Nephron progenitor cell (in vitro differentiated cells): Measurements from ENCODE around the gene ZNF133.
A peak's percentile ranks its signal among the peaks of the same experiment; 100 is the strongest.

Source experiments
- DNase-seq: peaks from one replicate; pipeline ENCODE4 v3.0.0; 2021
- H3K27ac Mint-ChIP-seq: 2 replicates; pipeline ENCODE4 v1.8.0; 2021; ENCODE audit warnings: mild to moderate bottlenecking, moderate library complexity, mixed read lengths
- H3K27me3 Mint-ChIP-seq: 2 replicates; pipeline ENCODE4 v1.8.0; 2021; ENCODE audit warnings: mild to moderate bottlenecking, low read depth, mixed read lengths; ENCODE audit not compliant: poor library complexity
- H3K36me3 Mint-ChIP-seq: 2 replicates; pipeline ENCODE4 v1.8.0; 2021; ENCODE audit warnings: low read depth, mixed read lengths
- H3K4me1 Mint-ChIP-seq: 2 replicates; pipeline ENCODE4 v1.8.0; 2021; ENCODE audit warnings: mixed read lengths
- H3K4me3 Mint-ChIP-seq: 2 replicates; pipeline ENCODE4 v1.8.0; 2021; ENCODE audit warnings: mild to moderate bottlenecking, moderate library complexity, mixed read lengths
- H3K9me3 Mint-ChIP-seq: 2 replicates; pipeline ENCODE4 v1.8.0; 2021; ENCODE audit warnings: mild to moderate bottlenecking, moderate library complexity, mixed read lengths
- TF ChIP-seq, protein P1 (sequence below): fragments of 200-600 bp; sonication (generic); IDR thresholded peaks from 2 replicates; pipeline ENCODE4 v1.5.0; 2021; ENCODE audit warnings: antibody characterized with exemption

Gene ZNF133

DNA sequence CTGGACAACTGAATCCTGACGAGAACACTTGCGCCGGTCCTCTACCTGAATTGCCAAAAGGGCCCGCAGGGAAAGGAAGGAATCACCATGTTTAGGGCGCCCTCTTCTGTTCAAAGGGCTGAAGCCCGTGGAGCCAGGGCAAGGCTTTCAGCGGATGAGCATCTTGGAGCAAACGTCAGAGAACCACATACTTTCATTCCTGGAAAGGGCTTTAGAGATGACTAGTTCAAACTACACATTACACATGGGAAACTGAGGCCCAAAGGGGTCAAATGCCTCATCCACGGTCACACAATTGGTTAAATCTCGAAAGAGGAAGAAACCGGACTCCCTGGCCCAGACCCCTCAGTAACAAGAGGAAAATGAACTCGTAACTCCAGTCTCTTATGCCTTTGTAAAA is 11.5 kb upstream of the ZNF133 start:
- Mint-ChIP-seq H3K27me3 (peaks cover 47% of the 10 kb centered on the region), H3K4me3 (no peak overlapping the region), H3K36me3 (no peaks in the 10 kb centered on the region), H3K9me3 (no peaks in the 10 kb centered on the region), H3K4me1 (no peaks in the 10 kb centered on the region), H3K27ac (no peak overlapping the region)
- TF ChIP-seq, protein P1, sequence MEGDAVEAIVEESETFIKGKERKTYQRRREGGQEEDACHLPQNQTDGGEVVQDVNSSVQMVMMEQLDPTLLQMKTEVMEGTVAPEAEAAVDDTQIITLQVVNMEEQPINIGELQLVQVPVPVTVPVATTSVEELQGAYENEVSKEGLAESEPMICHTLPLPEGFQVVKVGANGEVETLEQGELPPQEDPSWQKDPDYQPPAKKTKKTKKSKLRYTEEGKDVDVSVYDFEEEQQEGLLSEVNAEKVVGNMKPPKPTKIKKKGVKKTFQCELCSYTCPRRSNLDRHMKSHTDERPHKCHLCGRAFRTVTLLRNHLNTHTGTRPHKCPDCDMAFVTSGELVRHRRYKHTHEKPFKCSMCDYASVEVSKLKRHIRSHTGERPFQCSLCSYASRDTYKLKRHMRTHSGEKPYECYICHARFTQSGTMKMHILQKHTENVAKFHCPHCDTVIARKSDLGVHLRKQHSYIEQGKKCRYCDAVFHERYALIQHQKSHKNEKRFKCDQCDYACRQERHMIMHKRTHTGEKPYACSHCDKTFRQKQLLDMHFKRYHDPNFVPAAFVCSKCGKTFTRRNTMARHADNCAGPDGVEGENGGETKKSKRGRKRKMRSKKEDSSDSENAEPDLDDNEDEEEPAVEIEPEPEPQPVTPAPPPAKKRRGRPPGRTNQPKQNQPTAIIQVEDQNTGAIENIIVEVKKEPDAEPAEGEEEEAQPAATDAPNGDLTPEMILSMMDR, result peak; percentile 86
- peak; percentile 77 for DNase-seq

GRCh38 chr20:18279242-18279641 is 9.1 kb upstream of the ZNF133 start:
- no peak for DNase-seq
- peaks cover 7% of the 10 kb centered on the region for H3K9me3 Mint-ChIP-seq
- TF ChIP-seq, protein P1, result no peak
- no peaks in the 10 kb centered on the region for H3K36me3 Mint-ChIP-seq
- no peak overlapping the region for H3K4me3 Mint-ChIP-seq
- H3K27me3 Mint-ChIP-seq, result peaks cover 57% of the 10 kb centered on the region
- no peak overlapping the region for H3K27ac Mint-ChIP-seq
- H3K4me1 Mint-ChIP-seq, result no peaks in the 10 kb centered on the region

GRCh38 chr20:18284805-18285533 is 3.4 kb upstream of the ZNF133 start:
- H3K27ac Mint-ChIP-seq, result no peak overlapping the region
- peaks cover 51% of the 10 kb centered on the region for H3K27me3 Mint-ChIP-seq
- H3K9me3 Mint-ChIP-seq, result peaks cover 39% of the 10 kb centered on the region
- no peak for DNase-seq
- peaks cover 15% of the 10 kb centered on the region for H3K4me1 Mint-ChIP-seq
- H3K4me3 Mint-ChIP-seq, result no peak overlapping the region
- H3K36me3 Mint-ChIP-seq, result peaks cover 14% of the 10 kb centered on the region
- TF ChIP-seq, protein P1, result no peak

GRCh38 chr20:18287546-18287914 is 797 bp upstream of the ZNF133 start:
- Mint-ChIP-seq H3K4me1 (peaks cover 31% of the 10 kb centered on the region), H3K27ac (peak overlapping the region; percentile 98), H3K9me3 (peaks cover 46% of the 10 kb centered on the region), H3K27me3 (peaks cover 28% of the 10 kb centered on the region), H3K4me3 (peak overlapping the region; percentile 94), H3K36me3 (peaks cover 40% of the 10 kb centered on the region)
- peak; percentile 8 for DNase-seq
- TF ChIP-seq, protein P1, result no peak

- TF ChIP-seq, protein P1, result no peak
- Mint-ChIP-seq H3K4me1 (peaks cover 31% of the 10 kb centered on the region), H3K9me3 (peaks cover 53% of the 10 kb centered on the region), H3K27ac (peak overlapping the region; percentile 98), H3K4me3 (peak overlapping the region; percentile 94), H3K36me3 (peaks cover 52% of the 10 kb centered on the region), H3K27me3 (peaks cover 19% of the 10 kb centered on the region)
- DNase-seq, result peak; percentile 18
These were observed 481 bp downstream of the ZNF133 start for GRCh38 chr20:18288749-18289267.

DNA sequence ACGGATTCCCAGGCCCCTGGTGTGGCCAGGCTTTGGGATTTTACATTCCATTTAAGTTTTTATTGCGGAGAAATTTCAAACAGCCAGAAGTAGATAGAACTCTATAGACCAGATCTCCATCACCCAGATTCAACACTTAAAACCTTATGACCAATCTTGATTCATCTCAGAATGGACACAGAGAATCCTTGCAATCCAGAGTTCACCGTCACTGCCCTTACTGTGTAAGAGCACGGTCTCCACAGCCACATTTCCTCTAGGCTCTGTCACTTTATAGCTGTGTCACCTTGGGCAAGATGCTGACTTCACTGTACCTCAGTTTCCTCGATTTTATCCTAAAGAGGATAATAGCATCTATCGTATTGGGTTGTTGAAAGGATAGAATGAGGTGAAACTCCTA is 979 bp downstream of the ZNF133 start:
- Mint-ChIP-seq H3K4me3 (peak overlapping the region; percentile 94), H3K36me3 (peaks cover 57% of the 10 kb centered on the region)

More for the DNA sequence above, 979 bp downstream of the ZNF133 start:
- peaks cover 15% of the 10 kb centered on the region for H3K27me3 Mint-ChIP-seq
- TF ChIP-seq, protein P1, result no peak
- H3K27ac Mint-ChIP-seq, result no peak overlapping the region
- no peak for DNase-seq
- H3K9me3 Mint-ChIP-seq, result peaks cover 53% of the 10 kb centered on the region
- peaks cover 31% of the 10 kb centered on the region for H3K4me1 Mint-ChIP-seq
